GM12878 (cell line): Measurements from ENCODE around the gene PPIP5K2. TPM values are rescaled to one million over a fixed set of nuclear protein-coding genes. Genes with fewer than 3 reads are reported as not detected.

ENCODE experiments used
- ATAC-seq: fragments of 200-7000 bp; cut with Tn5 transposase; 3 replicates; pipeline ENCODE4 v1.9.1; 2020; ENCODE audit warnings: mild to moderate bottlenecking, moderate library complexity
- BruUV-seq: library from RNA; stranded (reverse); fragments of 400-500 nt; replicated peaks from 2 replicates; lab custom pipeline; 2021; lab: Mats Ljungman, UMichigan
- CTCF ChIA-PET: fragments of 300-600 bp; sonication (Branson Sonifier 250); formaldehyde crosslinking; extraction: SDS; loops from one replicate; lab custom pipeline; 2021; ENCODE audit warnings: inconsistent platforms; lab: Yijun Ruan, JAX
- POLR2A ChIA-PET: fragments of 350-600 bp; formaldehyde crosslinking; extraction: SDS; loops from one replicate; lab custom pipeline; 2021; ENCODE audit warnings: inconsistent platforms; lab: Charles Lee
- RAD21 ChIA-PET: fragments of 300-600 bp; sonication (Branson Sonifier 250); formaldehyde crosslinking; loops from one replicate; lab custom pipeline; 2023; ENCODE audit warnings: antibody characterized with exemption; ENCODE audit not compliant: unreplicated experiment; lab: Charles Lee
- SMC1A ChIA-PET: fragments of 300-600 bp; sonication (Branson Sonifier 250); formaldehyde crosslinking; loops from one replicate; lab custom pipeline; 2023; ENCODE audit not compliant: unreplicated experiment, uncharacterized antibody; lab: Charles Lee
- DNase-seq: peaks from one replicate; pipeline ENCODE4 v3.0.0-alpha.2; 2011; ENCODE audit warnings: low read depth, low spot score
- FAIRE-seq: peaks from 3 replicates; lab custom pipeline; 2011; peaks lifted over from hg19 to GRCh38; lab: Jason Lieb, UNC
- H2AFZ ChIP-seq: 2 replicates; pipeline ENCODE4 v1.6.0; 2011; ENCODE audit warnings: low read depth, low read length, control low read depth; ENCODE audit not compliant: control insufficient read depth
- H3K27ac ChIP-seq: 2 replicates; pipeline ENCODE4 v1.5.1; 2011; ENCODE audit warnings: control low read depth; ENCODE audit not compliant: control insufficient read depth, insufficient read depth
- H3K27me3 ChIP-seq, 2 experiments: replicated peaks in 1 of 2; 2 replicates each; pipeline versions ENCODE4 v1.6.0 to v1.6.1; 2011; ENCODE audit warnings: low read length in 1 of 2; ENCODE audit not compliant: control insufficient read depth in 2 of 2, insufficient read depth in 2 of 2
- H3K36me3 ChIP-seq, 2 experiments: 2 replicates each; pipeline ENCODE4 v1.5.1; 2011; ENCODE audit warnings: low read length in 1 of 2; ENCODE audit not compliant: control insufficient read depth in 2 of 2, insufficient read depth in 2 of 2
- H3K4me1 ChIP-seq: 2 replicates; pipeline ENCODE4 v1.6.1; 2011; ENCODE audit warnings: mild to moderate bottlenecking, low read length, moderate library complexity, mixed read lengths; ENCODE audit not compliant: control insufficient read depth, insufficient read depth
- H3K4me2 ChIP-seq: 2 replicates; pipeline ENCODE4 v1.6.0; 2011; ENCODE audit warnings: control low read depth; ENCODE audit not compliant: control insufficient read depth, insufficient read depth
- H3K4me3 ChIP-seq: fragments of 200-600 bp; sonication (generic); 2 replicates; pipeline ENCODE4 v1.5.1; 2016
- H3K79me2 ChIP-seq: 2 replicates; pipeline ENCODE4 v1.6.0; 2011; ENCODE audit warnings: low read length; ENCODE audit not compliant: control insufficient read depth, insufficient read depth
- H3K9ac ChIP-seq: 2 replicates; pipeline ENCODE4 v1.8.0; 2011; ENCODE audit warnings: low read length, control low read depth, mixed read lengths; ENCODE audit not compliant: control insufficient read depth, insufficient read depth
- H3K9me3 ChIP-seq: replicated peaks from 3 replicates; pipeline ENCODE4 v1.5.1; 2011; ENCODE audit warnings: mild to moderate bottlenecking, low read length; ENCODE audit not compliant: control insufficient read depth, insufficient read depth
- H4K20me1 ChIP-seq: 2 replicates; pipeline ENCODE4 v1.6.0; 2011; ENCODE audit not compliant: control insufficient read depth, insufficient read depth
- CBX3 ChIP-seq: fragments of 200-600 bp; sonication (generic); IDR thresholded peaks from 2 replicates; pipeline ENCODE4 v1.6.1; 2016; ENCODE audit warnings: low read depth, borderline replicate concordance
- EGR1 ChIP-seq, 2 experiments: IDR thresholded peaks; 1 replicate in 1 of 2; 2 replicates in 1 of 2; pipeline ENCODE4 v1.6.1; 2011 to 2012; ENCODE audit warnings: low read depth in 2 of 2, low read length in 2 of 2, borderline replicate concordance in 1 of 2, mild to moderate bottlenecking in 1 of 2, moderate library complexity in 1 of 2
- SPI1 ChIP-seq: IDR thresholded peaks from 2 replicates; pipeline ENCODE4 v1.6.1; 2011; ENCODE audit warnings: low read depth, mild to moderate bottlenecking, low read length, moderate library complexity, borderline replicate concordance; ENCODE audit not compliant: insufficient read depth
- whole genome bisulfite sequencing: methylation state at CpG from one replicate; pipeline ENCODE4 v1.1.6; 2016; ENCODE audit warnings: low lambda C conversion rate; ENCODE audit not compliant: insufficient replicate concordance, insufficient coverage; ENCODE audit errors: missing lambda C conversion rate; 5-methylcytosine and 5-hydroxymethylcytosine counted together
- in situ Hi-C: fragments of 300-500 bp; cut with MboI; formaldehyde crosslinking; loops from 9 replicates; pipeline ENCODE4 v1.14.3; 2018; ENCODE audit warnings: mixed read lengths
- intact Hi-C: fragments of 100-400 bp; cut with micrococcal nuclease; formaldehyde crosslinking; loops from one replicate; pipeline ENCODE4 v1.14.2; 2022; ENCODE audit not compliant: unreplicated experiment
- polyA plus RNA-seq, 11 experiments: library from polyadenylated mRNA; depleted of rRNA in 4 of 11; unstranded in 6 of 11; stranded (reverse) in 5 of 11; fragments of >200 nt; fragmentation: Nextera tagmentation in 4 of 11; fragmentation: Illumina TruSeq in 1 of 11; extraction: Ambion mirVana in 4 of 11; extraction: Trizol in 1 of 11; gene quantifications; 1 replicate in 1 of 11; 2 replicates in 10 of 11; pipeline versions ENCODE4 v1.2.1 to v1.2.3, GENCODE V29; 2011 to 2016; ENCODE audit warnings: inconsistent platforms in 2 of 11, missing spikeins in 2 of 11, low read depth in 1 of 11
- total RNA-seq, 4 experiments: library from RNA; depleted of rRNA in 3 of 4; stranded (reverse); fragments of >200 nt in 3 of 4; fragmentation: Illumina TruSeq in 1 of 4; extraction: Trizol in 1 of 4; gene quantifications; 2 replicates each; pipeline versions ENCODE4 v1.2.1 to v1.2.3, GENCODE V29; 2013 to 2021
- TF ChIP-seq, protein P1 (sequence below), 3 experiments: IDR thresholded peaks in 2 of 3; conservative IDR thresholded peaks in 1 of 3; 2 replicates each; pipeline ENCODE4 v1.5.1; 2011; ENCODE audit warnings: low read depth in 3 of 3, low read length in 3 of 3, mild to moderate bottlenecking in 3 of 3, control low read depth in 2 of 3, moderate library complexity in 2 of 3, inconsistent platforms in 1 of 3, mixed read lengths in 1 of 3; ENCODE audit not compliant: control insufficient read depth in 2 of 3, insufficient read depth in 1 of 3; ENCODE audit errors: extremely low read depth in 1 of 3

The PPIP5K2 gene
- total and polyA plus RNA-seq, 10 of the 15 experiments (the other 5 are each of a cell fraction or from before 2014, with no cell fraction given) = 27.7 to 87.3 (median 58.6) TPM

- Histone ChIP-seq H3K27ac (no peak overlapping the region), H3K4me2 (no peak overlapping the region), H3K27me3 (no peaks in the 10 kb centered on the region), H3K79me2 (no peaks in the 10 kb centered on the region), H3K9me3 (no peaks in the 10 kb centered on the region), H4K20me1 (no peaks in the 10 kb centered on the region), H3K36me3 (no peaks in the 10 kb centered on the region), H3K4me1 (no peaks in the 10 kb centered on the region), H3K4me3 (no peak overlapping the region), H2AFZ (no peak overlapping the region), H3K9ac (no peak overlapping the region)
- TF ChIP-seq EGR1 (IDR thresholded peaks at IDR 0.05; ENCODE audit: borderline replicate concordance in 1 of 2, low read depth in 2 of 2, low read length in 2 of 2) = no peak
- peak; percentile 80 for TF ChIP-seq SPI1
- no peak for TF ChIP-seq CBX3
- TF ChIP-seq, protein P1, sequence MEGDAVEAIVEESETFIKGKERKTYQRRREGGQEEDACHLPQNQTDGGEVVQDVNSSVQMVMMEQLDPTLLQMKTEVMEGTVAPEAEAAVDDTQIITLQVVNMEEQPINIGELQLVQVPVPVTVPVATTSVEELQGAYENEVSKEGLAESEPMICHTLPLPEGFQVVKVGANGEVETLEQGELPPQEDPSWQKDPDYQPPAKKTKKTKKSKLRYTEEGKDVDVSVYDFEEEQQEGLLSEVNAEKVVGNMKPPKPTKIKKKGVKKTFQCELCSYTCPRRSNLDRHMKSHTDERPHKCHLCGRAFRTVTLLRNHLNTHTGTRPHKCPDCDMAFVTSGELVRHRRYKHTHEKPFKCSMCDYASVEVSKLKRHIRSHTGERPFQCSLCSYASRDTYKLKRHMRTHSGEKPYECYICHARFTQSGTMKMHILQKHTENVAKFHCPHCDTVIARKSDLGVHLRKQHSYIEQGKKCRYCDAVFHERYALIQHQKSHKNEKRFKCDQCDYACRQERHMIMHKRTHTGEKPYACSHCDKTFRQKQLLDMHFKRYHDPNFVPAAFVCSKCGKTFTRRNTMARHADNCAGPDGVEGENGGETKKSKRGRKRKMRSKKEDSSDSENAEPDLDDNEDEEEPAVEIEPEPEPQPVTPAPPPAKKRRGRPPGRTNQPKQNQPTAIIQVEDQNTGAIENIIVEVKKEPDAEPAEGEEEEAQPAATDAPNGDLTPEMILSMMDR (IDR thresholded peaks at IDR 0.05 in 2 of 3, conservative IDR thresholded peaks at IDR 0.05 in 1 of 3; ENCODE audit: control insufficient read depth in 2 of 3, extremely low read depth in 1 of 3, insufficient read depth in 1 of 3, low read depth in 3 of 3, low read length in 3 of 3) = no peak
- ChIA-PET POLR2A (no interaction called here), RAD21 (no interaction called here), CTCF (no interaction called here), SMC1A (no interaction called here)
- no peak for DNase-seq
- no TSS peak for BruUV-seq
- intact Hi-C loops (loop anchor here (10.0 kb wide), 1 partner anchor 694 kb away; no protein-coding TSS in a partner anchor), in situ Hi-C loops (no loop called here)
- FAIRE-seq = no peak
- WGBS = 6% methylated on average over 1 of the region's 1 CpG
- peak; percentile 27; the same call in 2 of the 3 replicates for ATAC-seq
Measured at GRCh38 chr5:103228588-103228987, 108.5 kb downstream of the PPIP5K2 start.
